HG02973 (cell line): ENCODE measurements around the gene NR4A1.

Source experiments
- ATAC-seq: cut with Tn5 transposase; IDR thresholded peaks from one replicate; pipeline ENCODE4 v1.9.1; 2021; ENCODE audit warnings: moderate library complexity; ENCODE audit not compliant: unreplicated experiment

NR4A1 gene

DNA sequence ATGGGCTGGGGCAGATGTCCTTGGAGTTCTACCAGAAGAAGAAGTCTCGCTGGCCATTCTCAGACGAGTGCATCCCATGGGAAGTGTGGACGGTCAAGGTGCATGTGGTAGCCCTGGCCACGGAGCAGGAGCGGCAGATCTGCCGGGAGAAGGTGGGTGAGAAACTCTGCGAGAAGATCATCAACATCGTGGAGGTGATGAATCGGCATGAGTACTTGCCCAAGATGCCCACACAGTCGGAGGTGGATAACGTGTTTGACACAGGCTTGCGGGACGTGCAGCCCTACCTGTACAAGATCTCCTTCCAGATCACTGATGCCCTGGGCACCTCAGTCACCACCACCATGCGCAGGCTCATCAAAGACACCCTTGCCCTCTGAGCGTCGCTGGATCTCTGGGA lies 25.6 kb downstream of the NR4A1 start:
- no peak for ATAC-seq

DNA sequence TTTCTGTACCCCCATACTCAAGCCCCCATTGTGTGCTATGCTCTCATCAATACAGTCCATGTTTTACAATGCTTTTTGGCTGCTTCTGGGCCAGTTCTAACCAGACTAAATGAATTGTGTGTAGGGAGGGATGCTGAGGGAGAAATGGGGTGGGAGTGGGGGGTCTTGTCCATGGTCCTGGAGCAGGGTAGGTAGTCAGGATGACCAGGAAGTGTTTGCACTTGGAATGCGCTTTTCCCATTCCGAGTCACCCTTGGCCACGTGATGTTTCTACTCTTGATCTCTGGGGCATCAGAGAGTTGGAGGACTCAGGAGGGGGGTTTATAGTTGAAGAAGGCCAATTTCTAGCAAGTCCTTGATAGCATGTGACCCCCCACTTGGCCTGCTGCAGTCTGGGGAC lies 27.0 kb downstream of the NR4A1 start:
- ATAC-seq, result no peak

DNA sequence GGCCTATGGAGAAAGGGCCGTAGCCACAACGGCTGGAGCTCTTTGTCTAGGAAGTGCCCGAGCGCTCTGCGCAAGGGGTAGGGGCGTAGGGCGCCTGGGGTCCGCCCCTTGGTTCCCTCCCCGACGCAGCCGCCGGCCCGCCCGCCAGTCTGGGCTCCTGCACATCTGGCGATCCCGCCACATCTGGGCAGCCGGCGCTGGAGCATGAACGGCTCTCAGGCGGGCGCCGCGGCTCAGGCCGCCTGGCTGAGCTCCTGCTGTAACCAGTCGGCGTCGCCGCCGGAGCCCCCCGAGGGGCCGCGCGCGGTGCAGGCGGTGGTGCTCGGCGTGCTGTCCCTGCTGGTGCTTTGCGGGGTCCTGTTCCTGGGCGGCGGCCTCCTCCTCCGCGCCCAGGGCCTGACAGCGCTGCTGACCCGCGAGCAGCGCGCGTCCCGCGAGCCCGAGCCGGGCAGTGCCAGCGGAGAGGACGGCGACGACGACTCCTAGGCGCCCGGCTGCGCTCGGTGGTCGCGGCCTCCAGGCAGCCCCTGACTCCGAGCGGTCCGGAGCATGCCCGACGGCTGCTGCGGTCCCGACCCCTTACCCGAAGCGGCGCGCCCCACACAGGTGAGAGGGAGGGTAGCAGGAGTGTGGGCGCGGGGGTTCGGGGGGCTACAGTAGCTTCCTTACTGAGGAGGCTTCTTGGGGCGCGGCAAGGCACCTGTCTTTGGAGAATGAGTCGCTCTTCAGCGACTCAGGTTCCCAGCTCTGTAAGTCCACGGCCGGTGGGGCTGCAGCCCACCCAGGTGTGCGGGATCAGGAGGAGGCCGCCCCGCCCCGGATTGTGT lies 28.5 kb downstream of the NR4A1 start, which contains the start of gene SMIM41:
Gene SMIM41 (plus strand): TSS at position 129 of the 827 bp plus-strand sequence. CDS start 76 bp downstream, at position 205.
- ATAC-seq, result no peak

DNA sequence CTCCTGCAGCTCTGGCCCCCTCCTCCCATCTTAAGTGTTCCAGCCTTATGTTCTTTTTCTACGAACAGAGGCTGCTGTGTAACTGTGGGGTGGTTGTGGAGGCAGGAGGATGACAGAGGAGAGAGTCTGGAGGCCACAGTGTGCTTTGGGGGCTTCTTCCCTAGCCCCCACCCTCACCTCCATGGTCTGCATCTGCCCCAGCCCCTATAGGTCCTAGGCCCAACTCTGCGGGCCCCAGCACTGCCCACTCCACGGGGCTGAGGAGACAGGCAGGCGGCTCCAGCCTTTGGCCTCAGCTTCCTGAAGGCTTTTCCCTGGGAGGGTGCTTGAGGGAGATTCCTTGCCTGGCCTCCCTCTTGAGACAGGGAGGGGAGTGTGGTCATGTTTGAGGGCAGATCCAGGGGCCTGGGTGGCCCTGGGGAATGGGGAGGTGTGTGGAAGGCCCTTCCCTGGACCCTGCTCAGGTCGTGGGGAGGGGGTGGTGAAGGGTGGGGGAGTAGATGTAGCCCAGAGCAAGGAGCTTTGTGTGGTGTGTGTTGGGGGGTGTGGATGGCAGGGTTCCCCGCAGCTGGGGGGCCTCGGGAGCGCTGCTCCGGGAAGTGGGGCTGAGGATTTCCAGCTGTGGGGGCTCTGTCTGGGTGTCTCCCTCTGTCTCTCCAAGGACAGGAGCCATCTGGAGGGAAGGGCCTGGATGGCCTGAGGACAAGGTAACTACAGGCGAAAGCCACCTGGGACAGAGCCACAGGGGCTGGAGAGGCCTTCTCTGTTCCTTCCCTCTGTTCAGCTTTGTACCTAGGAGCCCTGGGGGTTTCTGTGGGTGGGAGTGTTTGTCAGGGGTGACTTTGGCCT lies 29.4 kb downstream of the NR4A1 start:
- no peak for ATAC-seq

DNA sequence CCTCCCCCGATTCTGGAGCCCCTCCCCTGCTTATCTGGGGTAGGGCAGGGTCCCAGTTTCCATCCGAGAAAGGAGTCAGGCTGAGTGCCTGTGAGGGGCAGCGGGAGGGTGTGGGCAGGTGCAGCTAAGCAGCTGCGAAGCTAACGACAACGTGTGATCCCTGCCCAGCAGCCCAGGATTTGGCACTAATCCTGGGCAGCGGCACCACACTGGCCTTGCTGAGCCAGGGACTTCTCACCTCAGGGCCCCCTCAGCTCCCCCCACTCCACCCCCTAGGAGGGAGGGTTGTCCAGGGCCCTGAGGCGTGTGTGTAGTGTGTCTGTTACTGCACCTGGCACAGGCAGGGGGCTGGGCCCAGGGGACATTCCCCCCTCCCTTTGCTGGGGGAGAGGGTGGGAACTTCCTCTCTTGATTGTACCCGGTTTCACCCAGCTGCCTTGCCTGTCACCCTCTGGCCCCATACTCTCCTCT lies 30.1 kb downstream of the NR4A1 start:
- ATAC-seq, result peak; percentile 68

DNA sequence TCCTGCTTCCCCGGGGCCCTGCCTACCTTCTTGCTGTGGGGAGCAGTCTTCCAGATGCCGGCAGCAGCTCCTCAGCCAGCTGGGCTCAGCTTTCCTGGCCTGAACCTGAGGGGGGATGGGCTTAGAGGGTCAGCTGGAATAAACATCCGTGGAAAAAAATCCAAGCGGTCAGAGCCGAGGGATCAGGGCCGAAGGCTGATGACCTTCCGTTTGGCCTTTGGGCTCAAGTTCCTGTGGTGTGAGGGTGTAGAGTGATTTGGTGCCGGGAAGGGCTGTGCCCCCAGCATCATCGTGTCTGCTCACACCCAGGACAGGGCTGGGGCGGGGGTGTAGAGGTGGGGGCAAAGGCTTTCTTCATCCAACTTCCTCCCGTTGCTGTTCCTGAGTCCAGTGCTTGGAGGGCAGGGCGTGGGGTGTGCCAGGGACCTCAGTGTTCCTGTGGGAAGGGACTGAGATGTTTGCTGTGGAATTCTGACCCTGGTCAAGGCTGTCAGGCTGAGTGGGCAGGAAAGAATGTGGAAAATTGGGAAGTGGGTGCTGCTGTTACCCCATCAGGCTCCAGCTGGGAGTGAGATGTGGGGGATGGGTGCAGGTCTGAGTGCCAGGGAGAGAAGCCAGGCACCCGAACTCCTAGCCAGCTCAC lies 30.9 kb downstream of the NR4A1 start:
- no peak for ATAC-seq

DNA sequence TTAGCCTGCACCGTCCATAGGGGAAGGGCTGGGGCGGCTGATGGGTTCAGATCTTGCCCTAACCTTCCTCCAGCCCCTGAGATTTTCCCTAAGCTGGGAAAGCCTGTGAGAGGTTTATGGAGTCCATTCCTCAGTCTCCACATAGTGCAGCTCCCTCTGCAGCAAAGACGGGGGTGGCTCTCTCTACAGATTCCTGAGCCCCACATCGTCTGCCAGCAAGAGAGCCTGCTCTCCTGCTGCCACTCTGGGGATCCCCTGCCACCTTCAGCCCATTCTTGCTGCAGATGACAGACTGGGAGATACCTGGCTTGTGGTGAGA lies 31.4 kb downstream of the NR4A1 start:
- no peak for ATAC-seq

DNA sequence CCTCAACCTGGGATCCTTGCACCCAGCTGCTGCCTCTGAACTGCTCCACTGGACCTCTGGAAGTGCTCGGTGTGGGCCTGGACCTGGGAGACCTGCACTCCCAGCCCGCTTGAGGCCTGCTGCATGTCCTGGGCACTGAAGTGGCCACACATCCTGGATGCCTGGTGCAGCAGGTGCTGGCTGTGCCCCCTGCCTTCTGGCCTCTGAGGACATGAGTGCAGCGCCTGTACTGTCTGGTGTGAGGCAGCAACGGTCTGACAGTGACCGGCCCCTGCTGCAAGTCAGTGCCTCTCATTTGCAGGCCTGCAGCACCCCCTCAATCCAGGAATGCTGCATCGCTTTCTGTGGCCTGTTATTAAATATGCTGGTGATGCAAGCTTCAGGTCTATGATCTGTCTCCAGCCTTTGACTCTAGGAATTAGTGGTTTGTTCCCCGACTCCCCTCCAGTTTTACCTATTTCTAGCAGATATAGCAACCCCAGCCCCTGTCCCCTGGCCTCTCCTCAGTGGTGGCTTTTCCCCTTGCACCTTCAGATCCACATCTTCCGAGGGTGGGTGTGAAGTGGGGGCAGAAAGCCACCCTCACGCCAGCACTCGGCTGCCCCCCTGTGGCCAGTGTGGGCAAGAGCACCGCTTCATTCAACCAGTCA lies 31.9 kb downstream of the NR4A1 start:
- no peak for ATAC-seq

DNA sequence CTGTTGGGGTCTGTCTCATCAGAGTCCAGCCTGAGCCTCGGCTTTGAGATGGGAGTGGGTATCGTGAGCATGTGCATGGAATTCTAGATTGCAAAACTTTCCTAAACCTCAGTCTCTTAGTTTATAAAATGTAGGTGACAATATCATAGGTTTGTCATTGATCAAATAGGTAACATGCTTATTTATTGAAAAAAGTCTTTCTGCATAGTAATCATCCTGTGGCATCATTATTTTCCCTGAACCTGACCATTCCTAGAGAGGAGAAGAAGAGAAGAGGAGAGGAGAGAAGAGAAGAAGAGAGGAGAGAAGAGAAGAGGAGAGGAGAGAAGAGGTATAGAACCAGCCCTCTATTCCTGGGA lies 32.4 kb downstream of the NR4A1 start:
- no peak for ATAC-seq

DNA sequence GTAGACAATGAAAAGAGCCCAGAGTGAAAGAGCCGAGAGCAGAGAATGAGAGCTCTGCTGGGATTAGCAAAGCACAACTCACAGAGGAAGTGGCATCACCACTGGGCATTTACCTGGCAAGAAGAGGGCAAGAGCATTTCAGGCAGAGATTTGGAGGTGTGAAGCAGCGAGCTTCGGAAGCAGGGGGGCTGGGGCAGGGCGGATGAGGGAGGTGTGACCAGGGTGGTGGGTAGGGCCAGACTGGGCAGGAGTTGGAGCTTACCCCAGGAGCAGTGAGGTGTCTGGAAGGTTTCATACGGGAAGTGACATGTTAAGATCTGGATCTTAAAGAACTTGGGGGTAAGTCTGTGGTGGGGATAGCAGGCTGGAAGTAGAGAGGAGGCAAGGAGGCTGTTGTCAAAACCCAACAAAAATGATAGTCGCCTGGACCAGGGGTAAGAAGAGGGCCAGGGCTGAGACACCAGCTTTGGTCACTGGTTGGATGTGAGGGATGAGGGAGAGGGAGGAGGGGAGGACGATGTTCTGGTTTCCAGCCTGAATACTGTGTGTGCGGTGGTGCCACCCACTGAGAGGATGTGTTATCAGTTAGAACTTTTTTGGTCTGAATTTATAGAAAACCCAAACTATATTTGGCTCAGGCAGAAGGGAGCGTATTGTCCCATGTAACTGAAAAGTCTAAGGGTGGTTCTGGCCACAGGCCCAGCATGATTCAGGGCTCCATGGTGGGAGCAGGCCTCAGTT lies 33.4 kb downstream of the NR4A1 start:
- ATAC-seq, result no peak

DNA sequence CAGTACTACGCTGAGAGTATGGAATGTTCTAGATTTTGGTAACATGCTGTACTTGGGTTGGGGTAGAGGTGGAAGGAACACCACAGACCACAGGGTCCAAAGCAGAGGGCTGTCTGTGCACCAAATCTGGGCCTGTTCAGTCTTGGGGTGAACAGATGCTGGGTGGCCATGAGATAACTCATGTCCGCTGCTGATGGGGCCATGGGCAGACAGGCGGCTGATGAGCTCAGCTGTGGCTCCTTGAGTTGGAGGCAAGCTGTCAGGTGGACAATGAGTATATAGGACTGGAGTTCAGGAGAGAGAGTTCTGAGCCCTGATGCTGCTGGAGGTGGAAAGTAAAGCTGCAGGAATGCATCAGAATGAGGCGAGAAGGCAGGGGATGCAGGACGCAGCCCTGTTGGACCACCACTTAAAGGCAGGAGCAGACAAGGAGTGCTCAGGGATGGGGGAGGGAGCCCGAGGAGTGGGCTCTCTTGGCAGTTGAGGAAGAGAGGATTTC lies 34.5 kb downstream of the NR4A1 start:
- ATAC-seq, result no peak

DNA sequence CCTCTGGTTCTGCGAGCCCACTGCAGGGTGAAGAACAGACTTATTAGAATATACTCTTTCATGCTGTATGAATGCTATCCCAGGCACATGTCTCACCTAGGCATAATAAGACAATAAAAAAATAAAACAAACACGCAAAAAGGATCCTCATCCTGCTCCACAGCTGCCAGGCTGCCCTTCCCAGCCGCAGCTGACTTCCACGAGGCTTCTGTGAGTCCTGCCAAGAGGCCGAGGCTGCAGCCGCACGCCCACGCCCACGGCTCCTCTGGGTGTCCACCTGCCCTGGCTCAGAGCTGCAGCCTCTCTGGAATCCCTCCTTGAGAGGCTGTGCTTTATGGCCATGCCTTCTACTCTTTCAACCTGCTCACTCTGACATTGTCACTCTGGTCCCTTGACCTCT lies 35.1 kb downstream of the NR4A1 start:
- no peak for ATAC-seq

DNA sequence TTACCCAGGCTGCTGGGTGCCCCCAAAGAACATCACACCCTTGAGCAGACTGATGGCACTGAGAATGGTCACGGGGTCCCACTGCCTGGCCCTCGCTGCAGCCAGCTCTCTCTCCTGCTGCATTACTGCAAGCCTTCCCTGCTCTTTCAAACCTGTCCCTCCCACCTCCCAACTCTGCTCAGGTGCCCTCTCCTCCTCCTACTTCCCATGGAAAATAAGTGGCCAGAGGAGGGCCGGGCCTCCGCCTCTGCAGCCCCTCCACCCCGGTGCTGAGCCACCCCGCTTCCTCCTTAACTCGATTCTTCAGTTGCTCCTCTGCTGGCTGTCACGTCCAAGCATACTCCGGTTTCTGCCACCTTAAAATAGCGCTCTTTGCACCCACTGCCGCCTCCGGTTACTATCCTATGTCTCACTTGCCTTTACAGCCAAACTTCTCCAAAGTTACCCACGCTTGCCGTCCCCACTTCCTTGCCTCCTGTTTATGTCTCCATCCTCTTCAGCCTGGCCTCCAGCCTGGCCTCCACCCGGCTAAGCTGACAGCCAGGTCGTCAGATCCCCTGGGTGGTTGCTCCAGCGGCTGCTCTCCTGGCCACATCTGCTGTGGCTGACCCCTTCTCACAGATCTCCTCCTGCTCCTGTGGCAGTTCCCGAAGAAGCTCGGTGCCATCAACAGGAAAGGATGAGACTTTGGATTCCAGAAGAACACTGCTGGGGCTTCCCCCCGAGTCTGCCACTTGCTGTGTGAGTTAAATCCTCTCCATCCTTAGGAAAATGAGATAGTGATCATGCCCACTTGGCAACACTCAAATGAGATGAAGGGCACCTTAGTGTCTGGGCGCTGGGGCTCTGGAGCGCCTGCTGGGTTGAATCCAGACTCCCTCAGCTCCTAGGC lies 35.9 kb downstream of the NR4A1 start:
- no peak for ATAC-seq

DNA sequence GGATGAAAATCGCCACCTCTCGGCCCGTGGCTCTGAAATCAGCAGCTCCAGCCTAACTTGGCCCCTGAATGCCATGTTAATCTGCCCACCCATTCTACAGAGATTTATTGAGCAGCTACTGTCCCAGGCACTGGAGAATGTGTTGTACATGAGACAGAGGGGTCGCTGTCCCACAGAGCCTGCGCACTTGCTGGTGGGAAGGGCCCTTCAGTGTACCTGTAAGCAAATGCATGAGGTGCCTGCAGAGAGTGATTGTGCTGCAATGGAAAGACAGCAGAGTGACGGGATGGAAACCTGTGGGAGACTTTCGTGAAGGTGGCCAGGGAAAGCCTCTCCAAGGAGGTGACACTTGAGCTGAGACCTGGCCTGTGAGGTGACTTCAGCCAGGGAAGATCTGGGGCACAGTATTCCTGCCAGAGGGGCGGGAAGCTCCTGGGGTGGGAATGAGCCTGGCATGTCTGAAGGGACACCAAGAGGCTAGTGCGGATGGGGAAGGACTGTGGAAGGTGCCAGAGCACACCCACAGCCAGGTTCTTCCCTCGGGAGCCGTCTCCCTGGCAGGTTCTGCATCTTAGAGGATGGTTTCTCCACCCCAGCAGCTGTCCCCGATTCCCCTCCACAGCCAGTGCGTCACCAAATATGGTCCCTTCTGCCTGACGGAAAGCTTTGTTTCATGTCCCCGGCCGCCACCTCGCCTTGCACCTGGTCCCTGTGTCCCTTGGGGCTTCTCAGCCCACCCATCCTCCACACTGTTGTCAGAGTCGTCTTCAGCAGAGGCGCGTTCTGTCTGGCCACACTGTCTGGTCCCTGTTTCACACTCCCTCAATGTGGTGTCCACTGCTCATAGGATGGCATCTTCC lies 36.9 kb downstream of the NR4A1 start:
- no peak for ATAC-seq

DNA sequence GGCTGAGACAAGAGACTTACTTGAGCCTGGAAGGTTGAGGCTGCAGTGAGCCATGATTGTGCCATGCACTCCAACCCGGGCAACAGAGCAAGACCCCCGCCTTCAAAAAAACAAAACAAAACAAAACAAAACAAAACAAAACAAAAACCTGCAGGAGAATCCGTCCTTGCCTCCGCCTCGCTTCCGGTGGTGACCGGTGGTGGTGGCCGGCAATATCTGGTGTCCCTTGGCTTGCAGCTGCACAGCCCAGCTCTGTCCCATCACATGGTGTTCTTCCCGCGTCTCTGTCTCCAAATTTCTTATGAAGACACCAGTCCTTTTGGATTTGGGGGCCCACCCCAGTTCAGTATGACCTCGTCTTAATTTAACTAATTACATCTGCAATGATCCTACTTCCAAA lies 38.2 kb downstream of the NR4A1 start:
- ATAC-seq, result no peak

DNA sequence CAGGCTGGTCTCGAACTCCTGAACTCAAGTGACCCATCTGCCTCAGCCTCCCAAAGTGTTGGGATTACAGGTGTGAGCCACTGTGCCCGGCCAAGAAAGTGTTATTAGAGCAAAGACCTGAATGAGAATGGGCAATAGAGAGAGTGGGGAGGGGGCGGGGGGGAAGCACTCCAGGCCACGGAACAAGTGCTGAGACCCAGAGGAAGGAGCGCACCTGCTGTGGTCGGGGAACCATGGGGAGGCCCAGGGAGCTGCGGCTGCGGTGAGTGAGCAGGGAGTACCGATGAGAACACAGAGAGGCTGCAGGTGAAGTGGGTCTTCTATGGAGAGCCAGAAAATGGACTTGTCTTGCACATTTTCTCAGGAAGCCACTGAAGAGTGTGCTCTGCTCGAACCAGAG lies 39.0 kb downstream of the NR4A1 start:
- ATAC-seq, result no peak

DNA sequence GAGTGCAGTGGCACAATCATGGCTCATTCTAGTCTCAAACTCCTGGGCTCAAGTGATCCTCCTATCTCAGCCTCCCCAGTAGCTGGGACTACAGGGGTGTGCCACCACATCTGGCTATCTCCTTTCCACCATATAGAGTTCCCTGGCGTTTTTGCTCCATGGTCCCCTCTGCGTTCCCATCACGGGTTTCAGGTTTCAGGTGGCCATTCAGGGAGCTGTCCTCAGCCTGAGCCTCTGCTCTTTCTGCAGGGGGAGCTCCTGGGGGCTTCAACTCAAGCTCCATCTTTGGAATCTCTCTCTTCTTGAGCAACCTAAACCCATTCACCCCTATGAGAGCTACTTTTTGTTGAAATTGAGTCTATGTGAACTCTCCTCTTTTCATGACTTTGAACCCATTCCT lies 39.8 kb downstream of the NR4A1 start:
- no peak for ATAC-seq

DNA sequence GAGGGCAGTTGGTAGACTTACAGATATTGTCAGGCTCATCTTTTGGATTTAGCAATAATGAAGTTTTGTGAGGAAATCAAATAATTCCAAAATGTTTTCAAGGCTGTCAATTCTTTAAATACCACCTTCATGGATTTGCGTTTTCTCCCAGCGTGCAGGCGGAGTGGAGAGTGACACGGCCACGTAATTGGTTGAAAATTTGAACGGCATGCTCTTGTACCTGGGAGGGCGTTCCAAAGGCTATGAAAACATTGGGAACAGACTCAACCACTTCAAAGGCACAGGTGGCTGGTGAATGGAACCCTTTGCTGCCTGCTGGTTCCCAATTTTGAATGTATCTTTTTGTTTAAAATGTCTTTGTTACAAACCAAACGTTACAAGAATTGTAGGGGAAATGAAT lies 40.6 kb downstream of the NR4A1 start:
- no peak for ATAC-seq
